Measurements from ENCODE around the gene FAM200B.

DNA sequence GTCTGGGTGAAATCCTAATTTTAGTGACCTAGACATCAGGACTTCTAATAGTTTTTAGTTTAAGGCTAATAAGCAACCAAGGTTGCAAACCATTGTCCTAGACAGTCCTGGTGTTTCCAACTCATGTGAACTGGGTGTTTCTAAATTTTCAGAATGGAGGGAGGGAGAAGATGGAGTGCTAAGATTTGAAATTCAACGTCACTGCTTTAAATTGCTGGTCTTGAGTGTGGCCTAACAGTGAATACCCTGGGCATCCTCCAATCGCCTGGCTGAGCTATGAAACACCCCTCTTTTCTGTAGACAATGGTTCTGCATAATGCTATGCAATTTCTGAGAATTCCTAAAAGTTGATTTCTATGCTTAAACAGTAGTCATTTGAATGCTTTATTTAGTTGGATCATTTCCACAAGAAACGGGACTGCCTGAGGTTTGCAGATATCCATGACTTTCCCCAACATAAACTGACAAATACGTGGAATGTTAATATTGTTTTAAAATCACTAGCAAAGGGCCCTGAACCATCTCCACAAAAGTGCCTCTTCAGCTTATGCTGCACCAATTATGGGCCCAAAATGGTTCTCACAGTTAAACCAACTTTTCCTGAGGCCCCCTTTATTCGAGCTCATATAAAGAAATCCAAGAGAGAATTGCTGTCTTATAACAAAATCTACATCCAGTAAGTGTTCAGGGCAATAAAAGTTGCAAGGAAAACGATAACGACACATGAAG is 27.6 kb upstream of the FAM200B start:
- TF ChIP-seq, protein P1, sequence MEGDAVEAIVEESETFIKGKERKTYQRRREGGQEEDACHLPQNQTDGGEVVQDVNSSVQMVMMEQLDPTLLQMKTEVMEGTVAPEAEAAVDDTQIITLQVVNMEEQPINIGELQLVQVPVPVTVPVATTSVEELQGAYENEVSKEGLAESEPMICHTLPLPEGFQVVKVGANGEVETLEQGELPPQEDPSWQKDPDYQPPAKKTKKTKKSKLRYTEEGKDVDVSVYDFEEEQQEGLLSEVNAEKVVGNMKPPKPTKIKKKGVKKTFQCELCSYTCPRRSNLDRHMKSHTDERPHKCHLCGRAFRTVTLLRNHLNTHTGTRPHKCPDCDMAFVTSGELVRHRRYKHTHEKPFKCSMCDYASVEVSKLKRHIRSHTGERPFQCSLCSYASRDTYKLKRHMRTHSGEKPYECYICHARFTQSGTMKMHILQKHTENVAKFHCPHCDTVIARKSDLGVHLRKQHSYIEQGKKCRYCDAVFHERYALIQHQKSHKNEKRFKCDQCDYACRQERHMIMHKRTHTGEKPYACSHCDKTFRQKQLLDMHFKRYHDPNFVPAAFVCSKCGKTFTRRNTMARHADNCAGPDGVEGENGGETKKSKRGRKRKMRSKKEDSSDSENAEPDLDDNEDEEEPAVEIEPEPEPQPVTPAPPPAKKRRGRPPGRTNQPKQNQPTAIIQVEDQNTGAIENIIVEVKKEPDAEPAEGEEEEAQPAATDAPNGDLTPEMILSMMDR (IDR thresholded peaks at IDR 0.05) = no peak
- TF ChIP-seq EP300 (IDR thresholded peaks at IDR 0.05) = no peak
